GM19468 (cell line): Measurements from ENCODE around the gene CTRL.
"Not testable (repeated sequence)": the region's sequence is repeated elsewhere in the genome, so short reads cannot be mapped to it uniquely, and the experiment has no call there.

ENCODE experiments used
- ATAC-seq: cut with Tn5 transposase; IDR thresholded peaks from one replicate; pipeline ENCODE4 v1.9.1; 2021; ENCODE audit warnings: mild to moderate bottlenecking, moderate library complexity, moderate number of reproducible peaks; ENCODE audit not compliant: unreplicated experiment; ENCODE audit errors: extremely low read depth

CTRL gene

GRCh38 chr16:67927131-67927941 lies 4.3 kb downstream of the CTRL start:
- no peak for ATAC-seq

- no peak for ATAC-seq
These were observed 5.4 kb downstream of the CTRL start for GRCh38 chr16:67926181-67926750.

- ATAC-seq, result no peak
These were observed 7.3 kb downstream of the CTRL start for GRCh38 chr16:67924140-67924906.

GRCh38 chr16:67923414-67924116 lies 8.1 kb downstream of the CTRL start:
- ATAC-seq, result no peak

GRCh38 chr16:67922740-67923139 lies 8.9 kb downstream of the CTRL start:
- ATAC-seq, result no peak

- no peak for ATAC-seq
These were observed 9.4 kb downstream of the CTRL start for GRCh38 chr16:67922221-67922620.

GRCh38 chr16:67919622-67920221 lies 11.9 kb downstream of the CTRL start:
- ATAC-seq, result no peak

- no peak for ATAC-seq
These were observed 13.8 kb downstream of the CTRL start for GRCh38 chr16:67917852-67918236.

- ATAC-seq, result no peak
These were observed 14.4 kb downstream of the CTRL start for GRCh38 chr16:67917140-67917851.

GRCh38 chr16:67915831-67916723 lies 15.6 kb downstream of the CTRL start:
- no peak for ATAC-seq

GRCh38 chr16:67915496-67915769 lies 16.2 kb downstream of the CTRL start:
- ATAC-seq, result not testable (repeated sequence)

- ATAC-seq, result no peak
These were observed 16.7 kb downstream of the CTRL start for GRCh38 chr16:67914758-67915495.

GRCh38 chr16:67910158-67910557 lies 21.5 kb downstream of the CTRL start:
- ATAC-seq, result no peak

GRCh38 chr16:67909056-67909742 lies 22.5 kb downstream of the CTRL start:
- no peak for ATAC-seq

GRCh38 chr16:67907397-67908180 lies 24.1 kb downstream of the CTRL start:
- ATAC-seq, result no peak

- ATAC-seq, result no peak
These were observed 28.8 kb downstream of the CTRL start for GRCh38 chr16:67902831-67903230.

- no peak for ATAC-seq
These were observed 29.9 kb downstream of the CTRL start for GRCh38 chr16:67901734-67902133.
